HepG2 (cell line): ENCODE results near the gene SYP. TPM values are rescaled to one million over a fixed set of nuclear protein-coding genes. Genes with fewer than 3 reads are reported as not detected.

Source experiments
- ARID5B ChIP-seq: IDR thresholded peaks from 2 replicates; pipeline ENCODE4 v1.4.0; 2020; ENCODE audit warnings: mild to moderate bottlenecking, missing genetic modification reagents
- CREM ChIP-seq, 2 experiments: sonication (generic) in 1 of 2; formaldehyde crosslinking in 1 of 2; IDR thresholded peaks; 2 replicates each; pipeline versions ENCODE4 v1.4.0 to v1.6.1; 2016 to 2020; ENCODE audit warnings: antibody characterized with exemption in 1 of 2, mild to moderate bottlenecking in 1 of 2, missing genetic modification reagents in 1 of 2
- DR1 ChIP-seq: sonication (generic); formaldehyde crosslinking; IDR thresholded peaks from 2 replicates; pipeline ENCODE4 v1.8.0; 2021; ENCODE audit warnings: mild to moderate bottlenecking, missing genetic modification reagents, inconsistent platforms
- GATAD2A ChIP-seq: IDR thresholded peaks from 2 replicates; pipeline ENCODE4 v1.6.1; 2016
- HNRNPH1 ChIP-seq: fragments of 200-400 bp; formaldehyde crosslinking; optimal IDR thresholded peaks from 2 replicates; pipeline ENCODE3; 2017; ENCODE audit warnings: mild to moderate bottlenecking, low read depth, low read length
- SMAD9 ChIP-seq: sonication (generic); formaldehyde crosslinking; IDR thresholded peaks from 2 replicates; pipeline ENCODE4 v1.5.1; 2020; ENCODE audit warnings: mild to moderate bottlenecking, missing genetic modification reagents
- SSRP1 ChIP-seq: IDR thresholded peaks from 2 replicates; pipeline ENCODE4 v1.6.1; 2016; ENCODE audit warnings: control low read depth
- TRAFD1 ChIP-seq: sonication (generic); formaldehyde crosslinking; IDR thresholded peaks from 2 replicates; pipeline ENCODE4 v1.5.1; 2020; ENCODE audit warnings: missing genetic modification reagents, mild to moderate bottlenecking, borderline replicate concordance
- ZNF121 ChIP-seq: sonication (generic); formaldehyde crosslinking; IDR thresholded peaks from 2 replicates; pipeline ENCODE4 v1.5.0; 2020; ENCODE audit warnings: mild to moderate bottlenecking, missing genetic modification reagents
- ZNF235 ChIP-seq: sonication (generic); formaldehyde crosslinking; IDR thresholded peaks from 2 replicates; pipeline ENCODE4 v1.8.1; 2023; ENCODE audit warnings: mild to moderate bottlenecking, missing genetic modification reagents, borderline replicate concordance
- ZNF296 ChIP-seq: sonication (generic); formaldehyde crosslinking; conservative IDR thresholded peaks from 2 replicates; pipeline ENCODE4 v1.5.0; 2020; ENCODE audit warnings: mild to moderate bottlenecking, missing genetic modification reagents
- ZNF331 ChIP-seq: sonication (generic); formaldehyde crosslinking; IDR thresholded peaks from 2 replicates; pipeline ENCODE4 v1.4.0; 2020; ENCODE audit warnings: missing genetic modification reagents
- ZNF547 ChIP-seq: sonication (generic); formaldehyde crosslinking; IDR thresholded peaks from 2 replicates; pipeline ENCODE4 v1.5.1; 2020; ENCODE audit warnings: mild to moderate bottlenecking, missing genetic modification reagents
- ZNF580 ChIP-seq: IDR thresholded peaks from 2 replicates; pipeline ENCODE4 v1.6.1; 2016; ENCODE audit warnings: low read depth, borderline replicate concordance
- polyA plus RNA-seq, 8 experiments: library from polyadenylated mRNA; depleted of rRNA in 3 of 8; stranded (reverse) in 7 of 8; unstranded in 1 of 8; fragments of >200 nt; fragmentation: Illumina TruSeq in 4 of 8; extraction: Trizol in 4 of 8; gene quantifications; 2 replicates each; pipeline versions ENCODE4 v1.2.1 to v1.2.3, GENCODE V29; 2011 to 2016; ENCODE audit warnings: low read depth in 4 of 8, missing spikeins in 1 of 8, mixed read lengths in 1 of 8; ENCODE audit not compliant: insufficient read depth in 1 of 8
- total RNA-seq, 5 experiments: library from RNA; depleted of rRNA; stranded (reverse); fragments of >200 nt; fragmentation: Illumina TruSeq; extraction: Trizol; gene quantifications; 2 replicates each; pipeline ENCODE4 v1.2.3, GENCODE V29; 2016; ENCODE audit warnings: low read depth in 1 of 5
- TF ChIP-seq, protein P1 (sequence below): sonication (generic); formaldehyde crosslinking; IDR thresholded peaks from 2 replicates; pipeline ENCODE4 v1.5.0; 2020; ENCODE audit warnings: missing genetic modification reagents, mild to moderate bottlenecking, borderline replicate concordance
- TF ChIP-seq, protein P2 (sequence below): sonication (generic); formaldehyde crosslinking; IDR thresholded peaks from 2 replicates; pipeline ENCODE4 v1.5.1; 2020; ENCODE audit warnings: missing genetic modification reagents, mild to moderate bottlenecking, borderline replicate concordance
- TF ChIP-seq, protein P3 (sequence below): sonication (generic); formaldehyde crosslinking; IDR thresholded peaks from 2 replicates; pipeline ENCODE4 v1.8.1; 2022; ENCODE audit warnings: low read depth, mild to moderate bottlenecking, missing genetic modification reagents

The SYP gene
- total and polyA plus RNA-seq, 2 of the 13 experiments (the other 11 are each of a cell fraction or from before 2014, with no cell fraction given) = 2.0 to 2.5 TPM

- TF ChIP-seq, protein P1, sequence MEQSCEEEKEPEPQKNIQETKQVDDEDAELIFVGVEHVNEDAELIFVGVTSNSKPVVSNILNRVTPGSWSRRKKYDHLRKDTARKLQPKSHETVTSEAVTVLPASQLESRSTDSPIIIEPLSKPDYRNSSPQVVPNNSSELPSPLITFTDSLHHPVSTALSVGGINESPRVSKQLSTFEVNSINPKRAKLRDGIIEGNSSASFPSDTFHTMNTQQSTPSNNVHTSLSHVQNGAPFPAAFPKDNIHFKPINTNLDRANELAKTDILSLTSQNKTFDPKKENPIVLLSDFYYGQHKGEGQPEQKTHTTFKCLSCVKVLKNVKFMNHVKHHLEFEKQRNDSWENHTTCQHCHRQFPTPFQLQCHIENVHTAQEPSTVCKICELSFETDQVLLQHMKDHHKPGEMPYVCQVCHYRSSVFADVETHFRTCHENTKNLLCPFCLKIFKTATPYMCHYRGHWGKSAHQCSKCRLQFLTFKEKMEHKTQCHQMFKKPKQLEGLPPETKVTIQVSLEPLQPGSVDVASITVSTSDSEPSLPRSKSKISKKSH (CRISPR knock-in tag) = 0 out of 2 replicates have a peak, but pooled peaks have one; percentile 33
- TF ChIP-seq ZNF296 (CRISPR knock-in tag) (no peak; the same call in 1 of the 2 replicates), ZNF121 (peak; percentile 38; the same call in 1 of the 2 replicates), TRAFD1 (no peak), CREM (IDR thresholded peaks at IDR 0.05) (no peak), CREM (CRISPR knock-in tag; IDR thresholded peaks at IDR 0.05) (no peak), ZNF331 (CRISPR knock-in tag) (peak; percentile 85), GATAD2A (CRISPR knock-in tag) (no peak; the same call in 1 of the 2 replicates), SSRP1 (CRISPR knock-in tag) (no peak), ARID5B (CRISPR knock-in tag) (peak; percentile 61), SMAD9 (CRISPR knock-in tag) (no peak), DR1 (peak; percentile 46; the same call in 1 of the 2 replicates), ZNF235 (CRISPR knock-in tag) (peak; percentile 71; the same call in 1 of the 2 replicates), HNRNPH1 (no peak), ZNF547 (CRISPR knock-in tag) (peak; percentile 67; the same call in 1 of the 2 replicates), ZNF580 (CRISPR knock-in tag) (peak; percentile 82; the same call in 1 of the 2 replicates)
- TF ChIP-seq, protein P2, sequence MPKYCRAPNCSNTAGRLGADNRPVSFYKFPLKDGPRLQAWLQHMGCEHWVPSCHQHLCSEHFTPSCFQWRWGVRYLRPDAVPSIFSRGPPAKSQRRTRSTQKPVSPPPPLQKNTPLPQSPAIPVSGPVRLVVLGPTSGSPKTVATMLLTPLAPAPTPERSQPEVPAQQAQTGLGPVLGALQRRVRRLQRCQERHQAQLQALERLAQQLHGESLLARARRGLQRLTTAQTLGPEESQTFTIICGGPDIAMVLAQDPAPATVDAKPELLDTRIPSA (CRISPR knock-in tag) = no peak
- TF ChIP-seq, protein P3, sequence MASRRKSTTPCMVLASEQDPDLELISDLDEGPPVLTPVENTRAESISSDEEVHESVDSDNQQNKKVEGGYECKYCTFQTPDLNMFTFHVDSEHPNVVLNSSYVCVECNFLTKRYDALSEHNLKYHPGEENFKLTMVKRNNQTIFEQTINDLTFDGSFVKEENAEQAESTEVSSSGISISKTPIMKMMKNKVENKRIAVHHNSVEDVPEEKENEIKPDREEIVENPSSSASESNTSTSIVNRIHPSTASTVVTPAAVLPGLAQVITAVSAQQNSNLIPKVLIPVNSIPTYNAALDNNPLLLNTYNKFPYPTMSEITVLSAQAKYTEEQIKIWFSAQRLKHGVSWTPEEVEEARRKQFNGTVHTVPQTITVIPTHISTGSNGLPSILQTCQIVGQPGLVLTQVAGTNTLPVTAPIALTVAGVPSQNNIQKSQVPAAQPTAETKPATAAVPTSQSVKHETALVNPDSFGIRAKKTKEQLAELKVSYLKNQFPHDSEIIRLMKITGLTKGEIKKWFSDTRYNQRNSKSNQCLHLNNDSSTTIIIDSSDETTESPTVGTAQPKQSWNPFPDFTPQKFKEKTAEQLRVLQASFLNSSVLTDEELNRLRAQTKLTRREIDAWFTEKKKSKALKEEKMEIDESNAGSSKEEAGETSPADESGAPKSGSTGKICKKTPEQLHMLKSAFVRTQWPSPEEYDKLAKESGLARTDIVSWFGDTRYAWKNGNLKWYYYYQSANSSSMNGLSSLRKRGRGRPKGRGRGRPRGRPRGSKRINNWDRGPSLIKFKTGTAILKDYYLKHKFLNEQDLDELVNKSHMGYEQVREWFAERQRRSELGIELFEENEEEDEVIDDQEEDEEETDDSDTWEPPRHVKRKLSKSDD (CRISPR knock-in tag) = peak; percentile 86
Observed at GRCh38 chrX:49199906-49200771, at the start of gene SYP (continued).
